Measurements from ENCODE around the gene ZNF248. TPM values are rescaled to one million over a fixed set of nuclear protein-coding genes. Genes with fewer than 3 reads are reported as not detected.

ZNF248 gene
- total RNA-seq, 1 experiment from 2014 or later = 115 TPM

- no peak overlapping the region for H3K4me3 ChIP-seq (ENCODE audit: low read length)
- peaks cover 42% of the 10 kb centered on the region for H3K4me1 ChIP-seq (ENCODE audit: insufficient read depth, low read length)
- ChIA-PET CTCF (interaction anchor here (1.6 kb wide), 1 partner anchor 12 kb away, joined by 6 read pairs; no protein-coding TSS in a partner anchor), POLR2A (ENCODE audit: unreplicated experiment) (no interaction called here)
- DNase-seq (no peak), ATAC-seq (no peak)
- H2AFZ ChIP-seq (ENCODE audit: low read length) = no peak overlapping the region
- intact Hi-C loops (cut with micrococcal nuclease) = no loop called here
- no peaks in the 10 kb centered on the region for H3K27me3 ChIP-seq (ENCODE audit: low read length)
- H4K20me1 ChIP-seq (ENCODE audit: low read length) = no peaks in the 10 kb centered on the region
- no peak for TF ChIP-seq EZH2phosphoT487 (IDR thresholded peaks at IDR 0.05; ENCODE audit: borderline replicate concordance, low read length)
- no peak for TF ChIP-seq CTCF (conservative IDR thresholded peaks at IDR 0.05; ENCODE audit: low read depth, low read length)
- TF ChIP-seq EZH2 (IDR thresholded peaks at IDR 0.05; ENCODE audit: low read length, unreplicated experiment) = no peak
- no peaks in the 10 kb centered on the region for H3K36me3 ChIP-seq (ENCODE audit: low read depth, low read length)
- no peak overlapping the region for H3K27ac ChIP-seq (ENCODE audit: low read length)
- no TSS peak for BruUV-seq (replicated peaks)
- no peak overlapping the region for H3K9ac ChIP-seq (ENCODE audit: low read length)
- H3K79me2 ChIP-seq (ENCODE audit: low read length) = no peaks in the 10 kb centered on the region
- H3F3A ChIP-seq (ENCODE audit: low read length, unreplicated experiment) = peaks cover 21% of the 10 kb centered on the region
- no peaks in the 10 kb centered on the region for H3K9me2 ChIP-seq (replicated peaks; ENCODE audit: low read length)
- H3K4me2 ChIP-seq (ENCODE audit: low read length) = no peak overlapping the region
- H3K9me3 ChIP-seq (ENCODE audit: low read length) = no peaks in the 10 kb centered on the region
These were observed 121.3 kb downstream of the ZNF248 start for GRCh38 chr10:37736120-37736519.

GRCh38 chr10:37734971-37735370, 122.4 kb downstream of the ZNF248 start:
- intact Hi-C loops (cut with micrococcal nuclease) = loop anchor here (2.0 to 5.0 kb wide), 2 partner anchors 54 to 153 kb away; no protein-coding TSS in a partner anchor
- H3F3A ChIP-seq (ENCODE audit: low read length, unreplicated experiment) = peaks cover 21% of the 10 kb centered on the region
- H3K9ac ChIP-seq (ENCODE audit: low read length) = no peak overlapping the region
- BruUV-seq (replicated peaks) = no TSS peak
- H3K4me1 ChIP-seq (ENCODE audit: insufficient read depth, low read length) = peaks cover 42% of the 10 kb centered on the region
- POLR2A ChIA-PET (ENCODE audit: unreplicated experiment) = interaction anchor here (0.6 kb wide), 2 partner anchors 347 to 1519 kb away, joined by 3 to 4 read pairs; no protein-coding TSS in a partner anchor
- no peaks in the 10 kb centered on the region for H3K36me3 ChIP-seq (ENCODE audit: low read depth, low read length)
- CTCF ChIA-PET = interaction anchor here (0.5 to 1.8 kb wide), 3 partner anchors 13 to 209 kb away, joined by 5 to 17 read pairs (median 6); no protein-coding TSS in a partner anchor
- ATAC-seq = peak; percentile 72
- no peak overlapping the region for H3K4me3 ChIP-seq (ENCODE audit: low read length)
- H4K20me1 ChIP-seq (ENCODE audit: low read length) = no peaks in the 10 kb centered on the region
- peak overlapping the region; percentile 7; the same call in 1 of the 2 replicates for H3K27ac ChIP-seq (ENCODE audit: low read length)
- no peak overlapping the region for H2AFZ ChIP-seq (ENCODE audit: low read length)
- peak; percentile 100 for DNase-seq
- no peaks in the 10 kb centered on the region for H3K9me2 ChIP-seq (replicated peaks; ENCODE audit: low read length)
- no peaks in the 10 kb centered on the region for H3K9me3 ChIP-seq (ENCODE audit: low read length)
- no peaks in the 10 kb centered on the region for H3K27me3 ChIP-seq (ENCODE audit: low read length)
- no peak for TF ChIP-seq CTCF (conservative IDR thresholded peaks at IDR 0.05; ENCODE audit: low read depth, low read length)
- TF ChIP-seq EZH2 (IDR thresholded peaks at IDR 0.05; ENCODE audit: low read length, unreplicated experiment) = no peak
- TF ChIP-seq EZH2phosphoT487 (IDR thresholded peaks at IDR 0.05; ENCODE audit: borderline replicate concordance, low read length) = no peak
- H3K79me2 ChIP-seq (ENCODE audit: low read length) = no peaks in the 10 kb centered on the region
- no peak overlapping the region for H3K4me2 ChIP-seq (ENCODE audit: low read length)

Other genes starting within 250 kb of the ZNF248 start
- gene ZNF25, start 119.0 kb upstream of the ZNF248 start, total RNA-seq (2014; rRNA removed) = 2.4 and 3.9 TPM in 2 replicates
- 18.0 and 21.1 TPM in 2 replicates for gene ZNF33A, start 153.1 kb upstream of the ZNF248 start, total RNA-seq (2014; rRNA removed)
- 19.7 and 25.7 TPM in 2 replicates for gene ZNF37A, start 236.7 kb upstream of the ZNF248 start, total RNA-seq (2014; rRNA removed)